K562 (cell line): Measurements from ENCODE around the gene HAPLN3. TPM values are rescaled to one million over a fixed set of nuclear protein-coding genes. Genes with fewer than 3 reads are reported as not detected.

Source experiments
- C11orf30 ChIP-seq: fragments of 450-650 bp; IDR thresholded peaks from 2 replicates; pipeline ENCODE4 v1.6.1; 2016; ENCODE audit warnings: low read depth, mild to moderate bottlenecking
- EGR1 ChIP-seq: fragments of 450-650 bp; conservative IDR thresholded peaks from 2 replicates; pipeline ENCODE4 v1.6.1; 2017; ENCODE audit warnings: mild to moderate bottlenecking
- EHMT2 ChIP-seq: fragments of 450-650 bp; IDR thresholded peaks from 2 replicates; pipeline ENCODE4 v1.6.1; 2018; ENCODE audit warnings: antibody characterized with exemption
- ERF ChIP-seq: fragments of 450-650 bp; formaldehyde crosslinking; IDR thresholded peaks from 2 replicates; pipeline ENCODE4 v1.4.0; 2020; ENCODE audit warnings: mild to moderate bottlenecking, mixed read lengths
- KLF13 ChIP-seq: fragments of 450-650 bp; IDR thresholded peaks from 2 replicates; pipeline ENCODE4 v1.6.1; 2016; ENCODE audit warnings: missing genetic modification characterization, low read depth, mild to moderate bottlenecking, missing compliant biosample characterization, moderate library complexity, borderline replicate concordance
- L3MBTL2 ChIP-seq: fragments of 450-650 bp; IDR thresholded peaks from 2 replicates; pipeline ENCODE4 v1.6.1; 2016; ENCODE audit warnings: mild to moderate bottlenecking, moderate library complexity
- SMC3 ChIP-seq: conservative IDR thresholded peaks from 2 replicates; pipeline ENCODE4 v1.6.1; 2011; ENCODE audit warnings: low read depth, low read length, improper control_type of control experiment; ENCODE audit not compliant: insufficient read depth
- ZFX ChIP-seq: sonication (generic); formaldehyde crosslinking; IDR thresholded peaks from 2 replicates; pipeline ENCODE4 v1.8.0; 2022; ENCODE audit warnings: mild to moderate bottlenecking, missing genetic modification reagents, moderate library complexity
- ZNF589 ChIP-seq: fragments of 200-800 bp; sonication (Bioruptor generic); IDR thresholded peaks from 2 replicates; pipeline ENCODE4 v1.6.1; 2016; ENCODE audit warnings: low read depth, missing genetic modification characterization, missing compliant biosample characterization
- ZZZ3 ChIP-seq: fragments of 450-650 bp; IDR thresholded peaks from 2 replicates; pipeline ENCODE4 v1.6.1; 2016; ENCODE audit warnings: antibody characterized with exemption, mild to moderate bottlenecking, moderate library complexity
- polyA plus RNA-seq, 8 experiments: library from polyadenylated mRNA; depleted of rRNA in 4 of 8; stranded (reverse) in 5 of 8; unstranded in 3 of 8; fragments of >200 nt; fragmentation: Nextera tagmentation in 2 of 8; fragmentation: Illumina TruSeq in 1 of 8; extraction: Ambion mirVana in 2 of 8; extraction: Trizol in 1 of 8; gene quantifications; 2 replicates each; pipeline versions ENCODE4 v1.2.1 to v1.2.3, GENCODE V29; 2011 to 2014; ENCODE audit warnings: inconsistent platforms in 1 of 8, missing spikeins in 1 of 8
- total RNA-seq, 7 experiments: library from RNA; depleted of rRNA in 6 of 7; stranded (reverse); fragments of >200 nt in 6 of 7; fragmentation: Illumina TruSeq in 2 of 7; extraction: Trizol in 2 of 7; gene quantifications; 2 replicates each; pipeline versions ENCODE4 v1.2.1 to v1.2.3, GENCODE V29; 2011 to 2021; ENCODE audit warnings: low replicate concordance in 1 of 7
- TF ChIP-seq, protein P1 (sequence below): fragments of 450-650 bp; IDR thresholded peaks from 2 replicates; pipeline ENCODE4 v1.6.1; 2016; ENCODE audit warnings: mild to moderate bottlenecking, moderate library complexity
- TF ChIP-seq, protein P2 (sequence below): fragments of 250-450 bp; sonication (Bioruptor Pico); IDR thresholded peaks from 2 replicates; pipeline ENCODE4 v1.8.0; 2022; ENCODE audit warnings: inconsistent platforms
- TF ChIP-seq, protein P3 (sequence below): sonication (generic); formaldehyde crosslinking; IDR thresholded peaks from 2 replicates; pipeline ENCODE4 v1.5.0; 2020; ENCODE audit warnings: missing genetic modification reagents

Gene HAPLN3
- total and polyA plus RNA-seq, 9 of the 15 experiments (the other 6 are each of a cell fraction or from before 2014, with no cell fraction given), result 0.04 to 2.4 (median 0.65) TPM

DNA sequence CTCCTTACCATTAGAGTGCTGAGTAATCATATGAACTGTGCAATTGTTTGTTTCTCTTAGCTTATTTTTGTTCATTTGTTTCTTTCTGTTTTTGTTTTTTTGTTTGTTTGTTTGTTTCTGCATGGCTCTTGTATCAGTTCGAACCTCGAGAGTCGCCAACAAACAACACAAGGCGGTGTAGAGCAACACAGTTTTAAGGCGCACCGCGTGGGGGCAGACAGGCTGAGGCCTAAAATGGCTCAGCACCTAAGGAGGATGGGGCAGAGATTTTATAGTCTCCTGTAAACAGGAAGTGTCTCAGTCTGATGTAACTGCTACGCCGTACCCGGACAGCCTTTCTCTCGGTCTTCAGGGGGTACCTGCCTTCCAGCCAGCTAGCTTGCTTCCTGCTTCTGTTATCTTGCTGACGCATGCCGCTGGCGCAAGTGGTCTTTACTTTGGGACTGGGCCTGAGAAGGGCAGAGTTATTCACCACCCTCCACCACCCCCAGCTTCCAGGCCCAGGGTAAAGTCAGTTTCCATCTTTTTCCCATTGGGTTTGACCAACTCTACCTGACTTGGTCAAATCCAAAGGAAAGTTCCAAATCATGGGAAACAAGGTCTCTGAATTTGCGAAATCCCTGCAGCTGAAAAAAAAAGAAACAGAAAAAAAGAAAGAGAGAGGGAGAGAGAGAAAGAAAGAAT lies 43.6 kb upstream of the HAPLN3 start (continued):
- TF ChIP-seq SMC3, result 0 out of 2 replicates have a peak, but pooled peaks have one; percentile 15
- TF ChIP-seq, protein P1, sequence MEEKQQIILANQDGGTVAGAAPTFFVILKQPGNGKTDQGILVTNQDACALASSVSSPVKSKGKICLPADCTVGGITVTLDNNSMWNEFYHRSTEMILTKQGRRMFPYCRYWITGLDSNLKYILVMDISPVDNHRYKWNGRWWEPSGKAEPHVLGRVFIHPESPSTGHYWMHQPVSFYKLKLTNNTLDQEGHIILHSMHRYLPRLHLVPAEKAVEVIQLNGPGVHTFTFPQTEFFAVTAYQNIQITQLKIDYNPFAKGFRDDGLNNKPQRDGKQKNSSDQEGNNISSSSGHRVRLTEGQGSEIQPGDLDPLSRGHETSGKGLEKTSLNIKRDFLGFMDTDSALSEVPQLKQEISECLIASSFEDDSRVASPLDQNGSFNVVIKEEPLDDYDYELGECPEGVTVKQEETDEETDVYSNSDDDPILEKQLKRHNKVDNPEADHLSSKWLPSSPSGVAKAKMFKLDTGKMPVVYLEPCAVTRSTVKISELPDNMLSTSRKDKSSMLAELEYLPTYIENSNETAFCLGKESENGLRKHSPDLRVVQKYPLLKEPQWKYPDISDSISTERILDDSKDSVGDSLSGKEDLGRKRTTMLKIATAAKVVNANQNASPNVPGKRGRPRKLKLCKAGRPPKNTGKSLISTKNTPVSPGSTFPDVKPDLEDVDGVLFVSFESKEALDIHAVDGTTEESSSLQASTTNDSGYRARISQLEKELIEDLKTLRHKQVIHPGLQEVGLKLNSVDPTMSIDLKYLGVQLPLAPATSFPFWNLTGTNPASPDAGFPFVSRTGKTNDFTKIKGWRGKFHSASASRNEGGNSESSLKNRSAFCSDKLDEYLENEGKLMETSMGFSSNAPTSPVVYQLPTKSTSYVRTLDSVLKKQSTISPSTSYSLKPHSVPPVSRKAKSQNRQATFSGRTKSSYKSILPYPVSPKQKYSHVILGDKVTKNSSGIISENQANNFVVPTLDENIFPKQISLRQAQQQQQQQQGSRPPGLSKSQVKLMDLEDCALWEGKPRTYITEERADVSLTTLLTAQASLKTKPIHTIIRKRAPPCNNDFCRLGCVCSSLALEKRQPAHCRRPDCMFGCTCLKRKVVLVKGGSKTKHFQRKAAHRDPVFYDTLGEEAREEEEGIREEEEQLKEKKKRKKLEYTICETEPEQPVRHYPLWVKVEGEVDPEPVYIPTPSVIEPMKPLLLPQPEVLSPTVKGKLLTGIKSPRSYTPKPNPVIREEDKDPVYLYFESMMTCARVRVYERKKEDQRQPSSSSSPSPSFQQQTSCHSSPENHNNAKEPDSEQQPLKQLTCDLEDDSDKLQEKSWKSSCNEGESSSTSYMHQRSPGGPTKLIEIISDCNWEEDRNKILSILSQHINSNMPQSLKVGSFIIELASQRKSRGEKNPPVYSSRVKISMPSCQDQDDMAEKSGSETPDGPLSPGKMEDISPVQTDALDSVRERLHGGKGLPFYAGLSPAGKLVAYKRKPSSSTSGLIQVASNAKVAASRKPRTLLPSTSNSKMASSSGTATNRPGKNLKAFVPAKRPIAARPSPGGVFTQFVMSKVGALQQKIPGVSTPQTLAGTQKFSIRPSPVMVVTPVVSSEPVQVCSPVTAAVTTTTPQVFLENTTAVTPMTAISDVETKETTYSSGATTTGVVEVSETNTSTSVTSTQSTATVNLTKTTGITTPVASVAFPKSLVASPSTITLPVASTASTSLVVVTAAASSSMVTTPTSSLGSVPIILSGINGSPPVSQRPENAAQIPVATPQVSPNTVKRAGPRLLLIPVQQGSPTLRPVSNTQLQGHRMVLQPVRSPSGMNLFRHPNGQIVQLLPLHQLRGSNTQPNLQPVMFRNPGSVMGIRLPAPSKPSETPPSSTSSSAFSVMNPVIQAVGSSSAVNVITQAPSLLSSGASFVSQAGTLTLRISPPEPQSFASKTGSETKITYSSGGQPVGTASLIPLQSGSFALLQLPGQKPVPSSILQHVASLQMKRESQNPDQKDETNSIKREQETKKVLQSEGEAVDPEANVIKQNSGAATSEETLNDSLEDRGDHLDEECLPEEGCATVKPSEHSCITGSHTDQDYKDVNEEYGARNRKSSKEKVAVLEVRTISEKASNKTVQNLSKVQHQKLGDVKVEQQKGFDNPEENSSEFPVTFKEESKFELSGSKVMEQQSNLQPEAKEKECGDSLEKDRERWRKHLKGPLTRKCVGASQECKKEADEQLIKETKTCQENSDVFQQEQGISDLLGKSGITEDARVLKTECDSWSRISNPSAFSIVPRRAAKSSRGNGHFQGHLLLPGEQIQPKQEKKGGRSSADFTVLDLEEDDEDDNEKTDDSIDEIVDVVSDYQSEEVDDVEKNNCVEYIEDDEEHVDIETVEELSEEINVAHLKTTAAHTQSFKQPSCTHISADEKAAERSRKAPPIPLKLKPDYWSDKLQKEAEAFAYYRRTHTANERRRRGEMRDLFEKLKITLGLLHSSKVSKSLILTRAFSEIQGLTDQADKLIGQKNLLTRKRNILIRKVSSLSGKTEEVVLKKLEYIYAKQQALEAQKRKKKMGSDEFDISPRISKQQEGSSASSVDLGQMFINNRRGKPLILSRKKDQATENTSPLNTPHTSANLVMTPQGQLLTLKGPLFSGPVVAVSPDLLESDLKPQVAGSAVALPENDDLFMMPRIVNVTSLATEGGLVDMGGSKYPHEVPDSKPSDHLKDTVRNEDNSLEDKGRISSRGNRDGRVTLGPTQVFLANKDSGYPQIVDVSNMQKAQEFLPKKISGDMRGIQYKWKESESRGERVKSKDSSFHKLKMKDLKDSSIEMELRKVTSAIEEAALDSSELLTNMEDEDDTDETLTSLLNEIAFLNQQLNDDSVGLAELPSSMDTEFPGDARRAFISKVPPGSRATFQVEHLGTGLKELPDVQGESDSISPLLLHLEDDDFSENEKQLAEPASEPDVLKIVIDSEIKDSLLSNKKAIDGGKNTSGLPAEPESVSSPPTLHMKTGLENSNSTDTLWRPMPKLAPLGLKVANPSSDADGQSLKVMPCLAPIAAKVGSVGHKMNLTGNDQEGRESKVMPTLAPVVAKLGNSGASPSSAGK, result peak; percentile 93
- TF ChIP-seq, protein P2, sequence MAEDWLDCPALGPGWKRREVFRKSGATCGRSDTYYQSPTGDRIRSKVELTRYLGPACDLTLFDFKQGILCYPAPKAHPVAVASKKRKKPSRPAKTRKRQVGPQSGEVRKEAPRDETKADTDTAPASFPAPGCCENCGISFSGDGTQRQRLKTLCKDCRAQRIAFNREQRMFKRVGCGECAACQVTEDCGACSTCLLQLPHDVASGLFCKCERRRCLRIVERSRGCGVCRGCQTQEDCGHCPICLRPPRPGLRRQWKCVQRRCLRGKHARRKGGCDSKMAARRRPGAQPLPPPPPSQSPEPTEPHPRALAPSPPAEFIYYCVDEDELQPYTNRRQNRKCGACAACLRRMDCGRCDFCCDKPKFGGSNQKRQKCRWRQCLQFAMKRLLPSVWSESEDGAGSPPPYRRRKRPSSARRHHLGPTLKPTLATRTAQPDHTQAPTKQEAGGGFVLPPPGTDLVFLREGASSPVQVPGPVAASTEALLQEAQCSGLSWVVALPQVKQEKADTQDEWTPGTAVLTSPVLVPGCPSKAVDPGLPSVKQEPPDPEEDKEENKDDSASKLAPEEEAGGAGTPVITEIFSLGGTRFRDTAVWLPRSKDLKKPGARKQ (CRISPR knock-in tag), result peak; percentile 57; the same call in 1 of the 2 replicates
- peak; percentile 79; the same call in 1 of the 2 replicates for TF ChIP-seq KLF13
- peak; percentile 91 for TF ChIP-seq ZFX (CRISPR knock-in tag)
- TF ChIP-seq L3MBTL2, result peak; percentile 95
- 0 out of 2 replicates have a peak, but pooled peaks have one; percentile 14 for TF ChIP-seq EGR1
- TF ChIP-seq ZNF589 (CRISPR knock-in tag), result peak; percentile 97
- TF ChIP-seq ERF (CRISPR knock-in tag), result 0 out of 2 replicates have a peak, but pooled peaks have one; percentile 66
- peak; percentile 76 for TF ChIP-seq C11orf30
- TF ChIP-seq, protein P3, sequence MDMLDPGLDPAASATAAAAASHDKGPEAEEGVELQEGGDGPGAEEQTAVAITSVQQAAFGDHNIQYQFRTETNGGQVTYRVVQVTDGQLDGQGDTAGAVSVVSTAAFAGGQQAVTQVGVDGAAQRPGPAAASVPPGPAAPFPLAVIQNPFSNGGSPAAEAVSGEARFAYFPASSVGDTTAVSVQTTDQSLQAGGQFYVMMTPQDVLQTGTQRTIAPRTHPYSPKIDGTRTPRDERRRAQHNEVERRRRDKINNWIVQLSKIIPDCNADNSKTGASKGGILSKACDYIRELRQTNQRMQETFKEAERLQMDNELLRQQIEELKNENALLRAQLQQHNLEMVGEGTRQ, result no peak
- no peak for TF ChIP-seq ZZZ3
- peak; percentile 76 for TF ChIP-seq EHMT2
